ENCODE data around the gene ANKRD63.

ANKRD63 gene

GRCh38 chr15:40295297-40295696 is 12.4 kb upstream of the ANKRD63 start:
- DNase-seq, result no peak

GRCh38 chr15:40293905-40294895 is 11.3 kb upstream of the ANKRD63 start:
- DNase-seq, result no peak

GRCh38 chr15:40293006-40293405 is 10.1 kb upstream of the ANKRD63 start:
- DNase-seq, result no peak

GRCh38 chr15:40292246-40292645 is 9.4 kb upstream of the ANKRD63 start:
- DNase-seq, result no peak

- DNase-seq, result no peak
Observed at GRCh38 chr15:40290918-40291574, 8.2 kb upstream of the ANKRD63 start.

- DNase-seq, result no peak
Observed at GRCh38 chr15:40290545-40290917, 7.7 kb upstream of the ANKRD63 start.

- DNase-seq, result no peak
Observed at GRCh38 chr15:40289140-40289775, 6.4 kb upstream of the ANKRD63 start.

- no peak for DNase-seq
Observed at GRCh38 chr15:40287968-40288367, 5.1 kb upstream of the ANKRD63 start.

- DNase-seq, result no peak
Observed at GRCh38 chr15:40287505-40287904, 4.6 kb upstream of the ANKRD63 start.

GRCh38 chr15:40286794-40287193 is 3.9 kb upstream of the ANKRD63 start:
- no peak for DNase-seq

GRCh38 chr15:40286061-40286532 is 3.2 kb upstream of the ANKRD63 start:
- DNase-seq, result no peak

GRCh38 chr15:40285554-40286011 is 2.7 kb upstream of the ANKRD63 start:
- DNase-seq, result no peak

GRCh38 chr15:40285151-40285550 is 2.3 kb upstream of the ANKRD63 start:
- DNase-seq, result no peak

- no peak for DNase-seq
Observed at GRCh38 chr15:40283615-40284300, 894 bp upstream of the ANKRD63 start.

- peak; percentile 33 for DNase-seq
Observed at GRCh38 chr15:40282147-40282868, 556 bp downstream of the ANKRD63 start.

- no peak for DNase-seq
Observed at GRCh38 chr15:40281801-40282146, 1.1 kb downstream of the ANKRD63 start.

- no peak for DNase-seq
Observed at GRCh38 chr15:40281057-40281800, 1.6 kb downstream of the ANKRD63 start.

GRCh38 chr15:40280260-40281056 is 2.4 kb downstream of the ANKRD63 start:
- no peak for DNase-seq

GRCh38 chr15:40279437-40280141 is 3.3 kb downstream of the ANKRD63 start:
- peak; percentile 52 for DNase-seq

GRCh38 chr15:40278026-40278425 is 4.8 kb downstream of the ANKRD63 start:
- no peak for DNase-seq
